GM20431 (cell line): ENCODE data around the gene AIFM2.
"Not testable (repeated sequence)": the region's sequence is repeated elsewhere in the genome, so short reads cannot be mapped to it uniquely, and the experiment has no call there.

Source experiments
- in situ Hi-C: fragments of 300-500 bp; cut with MseI, MboI; formaldehyde crosslinking; loops from one replicate; pipeline ENCODE4 v1.15.0; 2020; ENCODE audit warnings: low sequenced_read_pairs; ENCODE audit not compliant: unreplicated experiment

Gene AIFM2

DNA sequence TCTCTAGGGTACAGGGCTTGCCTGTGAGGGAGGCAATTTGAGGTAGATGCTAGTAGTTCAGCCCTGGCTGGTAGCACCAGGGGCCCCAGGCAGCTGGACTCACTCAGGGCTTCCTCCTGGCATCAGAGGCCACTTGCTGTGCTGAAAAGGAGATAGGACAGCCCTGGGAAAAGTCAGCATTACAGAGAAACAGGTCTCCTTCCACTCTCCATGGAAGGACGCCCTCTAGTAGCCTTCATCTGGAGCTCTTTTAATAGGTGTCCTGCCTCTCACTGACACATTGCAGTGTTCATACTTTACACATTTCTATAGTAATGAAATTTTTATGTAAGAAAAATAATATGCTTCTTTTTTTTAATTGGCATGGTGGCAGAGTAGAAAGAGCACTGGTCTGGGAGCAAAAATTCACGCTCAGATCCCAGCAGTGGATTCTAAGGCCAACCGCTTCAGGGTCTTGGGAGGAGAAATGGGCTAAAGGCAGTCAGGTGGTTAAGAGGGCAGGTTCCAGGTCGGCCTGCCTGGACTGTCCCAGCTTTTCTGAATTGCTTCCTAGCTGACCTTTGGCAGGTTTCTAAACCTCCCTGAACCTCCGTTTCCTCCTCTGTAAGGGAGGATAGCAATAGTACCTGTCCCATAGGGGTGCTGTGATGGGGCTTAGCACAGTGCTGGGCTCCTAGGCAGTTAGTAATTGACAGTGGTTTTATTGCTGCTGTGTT, 35.8 kb downstream of the AIFM2 start:
- in situ Hi-C loops: no loop called here

DNA sequence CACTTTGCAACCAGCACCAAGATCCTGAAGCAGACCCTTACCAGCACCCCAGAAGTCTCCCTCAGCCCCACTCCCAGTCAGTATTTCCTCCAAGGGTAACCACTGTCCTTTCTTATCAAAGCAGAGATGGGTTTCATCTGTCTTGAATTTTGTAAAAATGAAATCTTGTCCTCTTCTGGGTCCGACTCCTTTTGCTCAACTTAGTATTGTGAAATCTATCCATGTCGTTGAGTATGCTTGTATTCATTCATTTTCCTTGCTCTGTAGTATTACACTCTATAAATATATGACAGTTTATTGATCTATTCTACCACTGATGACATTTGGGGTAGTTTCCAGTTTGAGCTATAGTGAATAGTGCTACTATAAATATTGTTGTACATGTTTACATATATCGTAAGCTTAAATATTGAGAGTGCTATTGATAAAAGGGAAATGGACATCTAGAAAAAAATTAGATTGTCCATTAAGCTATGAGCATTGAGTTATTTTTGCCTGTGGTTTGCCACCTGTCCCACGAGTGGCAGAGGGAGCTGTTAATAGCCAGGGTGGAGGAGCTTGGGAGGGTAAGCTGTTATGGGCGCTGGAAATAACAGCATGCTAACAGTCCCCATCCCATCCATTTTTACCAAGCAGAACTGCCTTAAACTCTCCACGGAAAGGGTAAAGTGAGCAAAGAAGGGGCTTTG, 36.5 kb downstream of the AIFM2 start:
- in situ Hi-C loops: no loop called here

DNA sequence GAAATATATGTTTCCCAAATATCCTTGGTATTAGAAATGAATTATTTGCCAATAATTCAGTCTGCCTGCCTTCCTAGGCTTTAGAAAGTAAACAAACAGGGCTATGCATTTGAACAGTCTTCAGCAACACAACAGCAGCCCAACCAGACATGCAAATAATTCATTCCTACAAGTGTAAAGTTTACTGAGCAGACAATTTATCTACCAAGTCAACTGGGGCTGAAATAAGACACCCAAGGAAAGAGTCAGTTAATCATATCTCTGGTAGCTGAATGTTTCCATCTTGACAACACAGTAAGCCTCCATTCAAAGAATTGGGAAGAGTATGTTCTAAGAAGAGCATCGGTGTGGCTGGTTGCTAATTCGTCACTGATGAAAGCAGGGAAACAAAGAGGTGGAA, 38.4 kb downstream of the AIFM2 start:
- in situ Hi-C loops: no loop called here

DNA sequence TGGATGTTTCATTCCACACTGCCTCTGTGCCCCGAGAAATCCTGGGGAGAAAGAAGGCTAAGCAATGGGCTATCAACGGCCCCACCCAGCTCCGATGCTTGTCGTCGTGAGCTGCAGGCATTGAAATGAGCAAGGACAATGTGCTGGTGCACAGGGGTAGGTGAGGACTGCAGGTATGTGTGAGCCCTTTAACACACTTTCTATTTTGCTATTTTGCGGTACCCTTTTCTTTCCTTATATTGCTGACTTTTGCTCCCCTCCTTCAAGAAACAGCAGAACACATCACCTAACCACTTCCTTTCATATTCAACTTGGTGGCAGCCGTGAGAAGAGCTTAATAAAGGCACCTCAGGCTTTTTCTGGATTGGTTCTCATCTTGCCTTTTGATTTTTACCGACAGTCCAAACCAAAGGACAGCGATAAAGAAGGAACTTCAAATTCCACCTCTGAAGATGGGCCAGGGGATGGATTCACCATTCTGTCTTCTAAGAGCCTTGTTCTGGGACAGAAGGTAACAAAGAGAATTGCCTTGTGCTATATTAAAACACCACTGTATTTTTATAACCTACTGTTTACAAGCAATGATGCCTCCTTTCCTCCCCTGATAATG, 39.2 kb downstream of the AIFM2 start:
- in situ Hi-C loops: no loop called here

DNA sequence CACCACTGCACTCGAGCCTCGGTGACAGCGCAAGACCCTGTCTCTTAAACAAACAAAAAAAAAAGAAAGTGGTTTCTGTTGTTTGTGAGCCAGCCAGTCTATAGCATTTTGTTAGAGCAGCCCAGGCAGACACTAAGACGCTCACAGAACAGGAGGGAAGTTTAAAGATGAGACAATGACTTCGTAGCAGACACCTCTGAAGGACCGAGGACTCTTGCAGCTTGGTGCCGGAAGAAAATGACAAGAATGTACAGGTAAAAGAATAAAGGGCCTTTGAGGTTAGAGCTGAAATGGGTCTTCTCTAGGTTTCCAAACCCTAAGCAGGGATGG, 40.3 kb downstream of the AIFM2 start:
- in situ Hi-C loops: no loop called here

DNA sequence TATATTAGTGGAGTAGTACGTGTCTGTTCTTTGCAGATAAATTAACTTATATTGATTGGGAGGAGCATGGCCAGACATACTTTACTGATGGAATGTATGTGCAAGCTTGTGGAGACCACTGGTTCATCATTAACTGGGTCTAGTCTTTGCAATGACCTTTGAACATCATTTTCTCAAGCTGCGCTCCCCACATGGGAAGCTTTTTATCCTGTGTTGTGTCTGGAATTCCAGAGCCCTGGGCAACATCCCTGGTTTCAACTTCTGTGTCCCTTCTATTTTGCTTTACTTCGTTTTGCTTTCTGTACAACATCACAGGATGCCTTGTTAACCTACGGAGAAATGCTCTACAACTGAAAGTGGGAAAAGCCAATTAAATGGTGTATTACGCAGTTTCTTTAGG, 41.7 kb downstream of the AIFM2 start:
- in situ Hi-C loops: no loop called here

DNA sequence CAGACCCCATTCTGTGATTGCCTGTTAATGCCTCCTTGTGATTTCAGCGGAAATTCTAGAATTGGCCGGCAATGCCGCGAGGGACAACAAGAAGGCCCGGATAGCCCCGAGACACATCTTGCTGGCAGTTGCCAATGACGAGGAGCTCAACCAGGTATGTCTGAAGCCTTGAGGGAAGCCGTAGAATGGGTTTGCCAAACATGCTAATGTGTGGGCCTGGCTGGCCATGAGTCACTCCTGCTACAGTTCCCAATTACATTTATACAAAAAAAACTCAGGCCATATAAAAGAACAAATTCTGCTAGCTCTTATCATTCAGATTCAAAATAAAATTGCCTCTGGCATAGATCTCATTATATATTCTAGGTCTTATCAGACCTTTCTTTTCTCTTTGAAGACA, 42.6 kb downstream of the AIFM2 start:
- in situ Hi-C loops: no loop called here

DNA sequence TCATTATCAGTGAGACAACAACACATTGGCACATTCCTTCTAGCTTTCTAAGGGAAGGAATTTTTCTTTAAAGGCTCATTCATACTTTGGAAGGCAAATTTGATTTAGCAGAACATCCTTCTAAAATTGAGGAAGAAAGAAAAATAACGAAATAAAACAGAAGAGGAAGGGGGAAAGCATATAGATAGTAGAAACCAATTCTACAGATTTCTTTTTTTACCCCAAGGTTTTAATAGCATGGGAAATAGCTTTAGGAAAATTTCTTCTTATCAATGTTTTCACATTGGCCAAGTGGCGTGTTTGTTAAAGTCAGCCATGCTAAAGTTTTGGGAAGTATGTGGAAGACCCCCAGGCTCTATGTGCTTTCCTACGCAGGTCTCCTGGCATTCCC, 44.3 kb downstream of the AIFM2 start:
- in situ Hi-C loops: no loop called here

DNA sequence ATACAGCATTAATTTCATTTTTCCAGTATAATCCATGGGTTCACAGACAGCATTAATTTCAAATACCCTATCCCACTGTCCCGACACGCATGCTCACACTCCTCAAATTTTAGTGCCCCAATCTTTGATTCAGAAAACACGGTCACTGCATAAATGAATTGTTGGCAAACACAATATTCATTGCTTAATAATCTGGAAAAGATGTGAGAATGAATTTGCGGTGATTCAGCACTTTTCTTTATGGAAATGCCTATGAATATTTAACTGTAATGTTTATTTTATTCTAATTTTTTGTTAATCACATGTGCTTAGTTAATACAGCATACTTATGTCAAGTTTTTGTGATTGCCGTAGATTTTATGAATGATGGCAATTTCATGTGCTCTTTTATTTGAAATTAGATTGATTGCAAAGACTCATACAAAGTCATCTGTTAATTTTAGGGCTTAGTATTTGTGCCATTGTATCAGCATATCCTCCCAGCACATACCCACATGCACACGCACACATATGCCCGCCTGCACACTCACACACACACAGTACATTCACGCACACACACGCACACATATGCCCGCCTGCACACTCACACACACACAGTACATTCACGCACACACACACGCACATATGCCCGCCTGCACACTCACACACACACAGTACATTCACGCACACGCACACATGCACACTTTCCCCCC, 44.9 kb downstream of the AIFM2 start:
- in situ Hi-C loops: no loop called here

DNA sequence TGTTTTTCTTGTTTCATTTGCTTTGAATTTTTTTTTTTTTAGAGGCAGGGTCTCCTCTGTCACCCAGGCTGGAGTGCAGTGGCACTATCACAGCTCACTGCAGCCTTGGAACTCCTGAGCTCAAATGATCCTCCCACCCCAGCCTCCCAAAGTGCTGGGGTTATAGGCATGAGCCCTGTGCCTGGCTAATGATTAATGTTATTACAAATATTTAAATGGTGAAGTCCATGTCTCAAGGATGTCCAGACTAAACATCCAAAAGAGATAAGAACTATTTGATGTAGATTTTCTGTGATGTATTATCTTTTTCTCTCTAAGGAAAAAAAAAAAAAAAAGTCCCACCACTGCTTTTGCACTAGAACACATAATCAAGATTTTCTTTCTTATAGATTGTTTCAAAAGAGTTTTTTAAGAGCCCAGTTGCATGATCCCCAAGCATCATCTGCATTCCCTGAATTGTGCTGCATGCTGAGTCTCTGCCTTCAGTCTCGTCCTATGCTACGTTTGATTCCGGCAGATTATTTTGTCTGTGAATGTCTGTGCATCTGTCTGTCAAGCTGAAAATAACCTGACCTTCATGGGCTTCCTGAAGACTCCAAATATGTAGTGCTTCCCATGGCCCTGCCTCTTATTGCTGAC, 46.5 kb downstream of the AIFM2 start:
- in situ Hi-C loops: no loop called here

DNA sequence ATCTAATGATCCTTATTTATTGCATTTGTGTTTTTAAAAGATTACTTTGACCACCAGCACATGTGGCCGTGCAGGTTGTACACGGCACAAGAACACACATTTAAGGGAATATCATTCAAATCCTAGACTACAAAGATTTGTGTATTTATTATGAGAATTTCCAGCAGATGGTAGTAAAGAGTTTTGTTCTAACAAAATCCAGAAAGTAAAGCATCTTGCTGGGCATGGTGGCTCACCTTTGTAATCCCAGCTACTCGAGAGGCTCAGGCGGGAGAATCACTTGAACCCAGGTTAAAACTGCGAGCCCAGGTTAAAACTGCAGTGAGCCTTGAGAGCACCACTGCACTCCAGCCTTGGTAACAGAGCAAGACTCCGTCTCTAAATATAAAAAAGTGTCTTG, 48.4 kb downstream of the AIFM2 start:
- in situ Hi-C loops: no loop called here

DNA sequence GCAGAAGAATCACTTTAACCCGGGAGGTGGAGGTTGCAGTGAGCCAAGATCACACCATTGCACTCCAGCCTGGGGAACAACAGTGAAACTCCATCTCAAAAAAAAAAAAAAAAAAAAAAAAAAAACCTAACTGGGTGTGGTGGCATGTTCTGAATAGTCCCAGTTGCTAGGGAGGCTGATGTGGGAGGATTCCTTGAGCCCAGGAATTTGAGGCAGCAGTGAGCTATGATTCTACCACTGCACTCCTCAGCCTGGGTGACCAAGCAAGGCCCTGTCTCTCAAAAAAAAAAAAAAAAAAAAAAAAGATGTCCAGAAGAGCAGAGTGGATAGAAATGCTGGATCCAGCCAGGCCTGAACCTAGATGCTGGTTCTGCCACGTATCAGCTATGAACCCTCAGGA, 51.8 kb downstream of the AIFM2 start:
- in situ Hi-C loops: not testable (repeated sequence)

DNA sequence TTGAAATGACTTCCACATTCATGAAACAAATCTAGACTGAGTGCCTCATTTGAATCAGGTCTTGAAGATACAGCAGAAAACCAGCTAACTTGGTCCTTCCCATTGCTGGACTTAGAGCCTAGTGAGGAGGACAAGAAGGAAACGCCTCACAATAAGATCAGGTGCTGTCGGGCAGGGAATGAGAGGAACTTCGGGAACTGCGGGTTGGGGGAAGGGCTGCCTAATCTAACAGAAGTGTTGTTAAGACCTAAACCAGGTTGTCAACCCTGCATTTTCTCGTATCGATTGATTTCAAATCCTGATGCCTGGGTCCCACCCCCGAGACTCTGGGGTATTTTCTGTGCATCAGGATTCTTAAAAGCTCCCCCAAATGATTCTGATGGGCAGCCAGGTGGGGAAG, 53.7 kb downstream of the AIFM2 start:
- in situ Hi-C loops: no loop called here

DNA sequence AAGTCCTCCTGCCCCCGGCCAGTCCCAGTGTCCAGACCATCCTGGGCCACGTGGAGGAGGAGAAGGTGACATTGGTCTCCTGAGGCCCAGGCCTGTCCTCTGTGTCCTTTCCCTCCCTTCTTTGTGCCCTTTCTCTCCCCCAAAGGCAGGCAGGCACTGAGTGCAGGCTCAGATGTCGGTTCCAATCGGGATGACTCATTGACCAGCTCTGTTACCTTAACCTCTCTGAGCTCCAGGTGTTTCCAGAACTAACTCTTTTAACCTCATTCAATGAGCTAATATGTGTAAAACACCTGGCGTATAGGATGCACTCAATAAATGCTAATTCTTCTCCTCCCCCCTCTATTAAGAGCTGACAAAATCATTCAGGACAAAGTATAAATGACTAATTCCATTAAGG, 54.3 kb downstream of the AIFM2 start:
- in situ Hi-C loops: no loop called here

DNA sequence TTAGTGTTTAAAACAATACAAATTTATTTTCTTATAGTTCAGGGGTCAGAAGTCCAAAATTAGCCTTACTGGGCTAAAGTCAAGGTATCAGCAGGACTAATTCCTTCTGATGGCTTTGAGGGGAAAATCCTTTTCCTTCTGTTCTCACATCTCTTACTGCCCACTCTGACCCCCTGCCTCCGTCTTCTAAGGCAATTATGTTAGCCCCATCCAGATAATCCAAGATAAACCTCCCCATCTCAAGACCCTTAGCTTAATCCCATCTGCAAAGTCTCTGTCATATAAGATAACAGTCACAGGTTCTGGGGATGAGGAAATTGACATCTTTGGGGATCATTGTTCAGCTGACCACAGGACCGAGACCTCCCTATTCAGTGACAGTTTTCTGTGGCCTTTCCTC, 57.7 kb downstream of the AIFM2 start:
- in situ Hi-C loops: no loop called here

DNA sequence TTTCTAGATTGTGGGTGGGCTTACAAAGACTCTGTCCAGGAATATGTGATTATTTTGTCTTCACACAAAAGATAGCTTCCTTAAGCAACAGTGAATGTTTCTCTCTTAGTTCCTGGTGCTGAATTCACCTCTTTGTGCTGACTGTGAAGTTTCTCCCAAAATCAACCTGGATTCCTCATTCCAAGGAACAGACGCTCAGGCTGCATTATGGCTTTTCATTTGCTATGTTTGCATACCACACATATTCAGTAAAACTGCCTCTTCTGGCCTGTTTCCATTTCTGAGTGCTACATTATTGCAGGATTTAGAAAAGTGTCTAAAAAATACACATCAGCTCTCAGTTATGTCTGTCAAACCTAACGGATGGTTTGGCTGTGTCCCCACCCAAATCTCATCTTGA, 58.5 kb downstream of the AIFM2 start:
- in situ Hi-C loops: no loop called here

DNA sequence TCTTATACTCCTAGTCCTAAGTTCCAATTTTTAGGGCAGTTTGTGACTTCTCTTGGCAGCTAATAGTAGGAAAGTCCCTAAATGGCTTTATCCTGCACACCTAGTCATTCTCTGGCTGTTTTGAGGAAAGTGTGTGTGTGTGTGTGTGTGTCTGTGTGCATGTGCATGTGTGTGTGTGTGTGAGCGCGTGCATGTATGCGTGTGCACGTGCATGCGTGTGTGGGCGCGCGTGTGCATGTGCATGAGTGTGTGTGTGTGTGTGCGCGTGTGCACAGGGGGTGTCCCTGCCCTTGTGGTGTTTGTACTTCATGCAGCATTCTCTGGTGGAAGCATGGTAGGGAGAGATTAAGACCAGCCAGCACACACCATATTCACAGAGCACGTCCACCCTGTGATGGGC, 61.8 kb downstream of the AIFM2 start:
- in situ Hi-C loops: no loop called here

DNA sequence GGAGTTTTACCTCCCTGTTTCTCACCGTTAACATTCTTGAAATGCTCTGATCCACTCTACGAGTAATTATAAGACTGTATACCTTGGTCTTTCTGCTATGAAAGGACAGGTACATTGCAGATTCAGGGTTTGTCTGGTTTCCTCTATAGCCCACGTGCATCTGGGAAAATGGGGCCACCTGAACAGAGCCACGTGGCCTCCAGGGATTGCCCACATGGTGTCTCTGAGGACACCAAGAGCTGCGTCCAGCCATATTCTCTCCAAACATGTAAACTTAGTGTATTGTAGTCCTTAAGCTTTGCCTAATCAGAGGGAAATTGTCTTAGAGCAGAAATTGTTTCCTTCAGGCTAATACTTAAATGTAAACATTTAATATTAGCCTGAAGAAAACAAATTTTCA, 63.3 kb downstream of the AIFM2 start:
- in situ Hi-C loops: no loop called here

DNA sequence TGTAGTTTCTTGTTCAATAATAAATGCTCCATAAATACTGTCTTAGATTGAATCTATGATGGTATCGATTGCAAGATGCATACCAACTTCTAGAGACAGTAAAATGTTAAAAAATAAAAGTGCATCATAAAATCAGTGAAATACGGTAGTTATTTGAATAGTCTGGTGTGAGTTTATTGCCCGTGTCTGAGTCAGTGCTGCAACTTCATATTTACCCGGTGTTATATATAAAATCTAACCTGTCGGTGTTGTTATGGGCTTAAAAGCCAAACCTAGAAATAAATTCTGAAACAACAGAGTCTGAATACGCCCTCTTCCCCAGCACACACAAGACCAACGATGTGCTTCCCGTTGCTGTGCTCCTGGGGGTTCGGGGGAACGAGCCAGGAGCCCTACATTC, 63.7 kb downstream of the AIFM2 start:
- in situ Hi-C loops: no loop called here

DNA sequence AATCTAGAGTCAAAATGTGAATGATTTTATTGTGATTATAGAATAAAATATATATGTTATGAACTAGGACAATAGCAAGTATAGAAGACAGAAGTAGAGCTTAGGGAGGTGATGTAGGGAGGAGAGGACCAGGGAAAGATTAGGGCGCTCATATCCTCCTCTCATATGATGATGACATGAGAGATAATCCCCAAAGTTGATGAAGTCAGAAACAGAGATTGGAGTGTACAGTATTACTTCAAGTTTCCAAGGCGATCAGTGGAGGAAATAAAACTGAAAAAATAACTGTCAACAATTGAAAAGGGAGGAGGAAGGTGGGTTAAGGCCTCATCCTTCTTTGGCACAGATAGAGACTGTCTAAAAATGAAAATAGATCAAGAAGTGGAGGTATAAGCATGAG, 65.0 kb downstream of the AIFM2 start:
- in situ Hi-C loops: no loop called here

DNA sequence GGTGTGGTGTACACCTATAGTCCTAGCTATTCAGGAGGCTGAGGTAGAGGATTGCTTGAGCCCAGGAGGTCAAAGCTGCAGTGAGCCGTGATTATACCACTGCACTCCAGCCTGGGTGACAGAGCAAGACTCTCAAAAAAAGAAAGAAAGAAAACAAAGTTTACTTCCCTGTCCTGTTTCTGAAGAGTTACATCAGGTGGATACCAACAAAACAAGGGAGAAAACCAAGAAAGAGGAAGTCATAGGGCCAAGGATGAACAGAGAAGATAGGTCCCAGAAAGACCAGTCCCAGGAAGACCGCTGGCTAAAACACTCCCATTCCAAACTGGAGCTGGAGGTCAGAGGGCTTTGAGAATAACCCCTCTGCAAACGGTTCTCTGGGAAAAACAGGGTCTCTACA, 66.4 kb downstream of the AIFM2 start:
- in situ Hi-C loops: no loop called here
